ENCODE measurements around the gene CLIC4. TPM values are rescaled to one million over a fixed set of nuclear protein-coding genes. Genes with fewer than 3 reads are reported as not detected.

Gene CLIC4
- total and polyA plus RNA-seq, 2 of the 8 experiments (the other 6 are each of a cell fraction or from before 2014, with no cell fraction given), result 77.5 to 293 TPM

- peak overlapping the region; percentile 93 to 97 (median 95) for H3K4me3 ChIP-seq (ENCODE audit: extremely low read depth in 1 of 4, insufficient read depth in 2 of 4, low read depth in 3 of 4, low read length in 4 of 4)
- FAIRE-seq, result no peak
- H3K4me1 ChIP-seq (replicated peaks in 1 of 4; ENCODE audit: control insufficient read depth in 3 of 4, insufficient read depth in 4 of 4, low read length in 3 of 4), result peaks cover 14 to 28% (median 17%) of the 10 kb centered on the region in 4 experiments; a peak in 6 of 7 replicates
- H3K79me1 ChIP-seq (ENCODE audit: low read depth, low read length), result no peaks in the 10 kb centered on the region; the same call in none of the 2 replicates
- no peaks in the 10 kb centered on the region for H3K27me3 ChIP-seq (replicated peaks in 1 of 4; ENCODE audit: control insufficient read depth in 3 of 4, extremely low read depth in 1 of 4, insufficient read depth in 3 of 4, low read length in 3 of 4)
- peaks cover 38 to 56% of the 10 kb centered on the region in 2 experiments for H3K79me2 ChIP-seq (ENCODE audit: control insufficient read depth in 1 of 2, insufficient read depth in 2 of 2, low read length in 2 of 2)
- no peak overlapping the region for H2BK20ac ChIP-seq (ENCODE audit: low read length)
- 1% methylated on average over 39 of the region's 70 CpGs; no CpG with 5 or more reads in 1 of the 2 experiments for WGBS, 2 experiments (ENCODE audit: extremely low coverage in 1 of 2, insufficient coverage in 1 of 2, insufficient read length in 1 of 2, insufficient replicate concordance in 2 of 2, low coverage in 1 of 2, low lambda C conversion rate in 2 of 2, missing lambda C conversion rate in 1 of 2)
- H4K8ac ChIP-seq (ENCODE audit: extremely low read depth, insufficient read depth, low read length), result peak overlapping the region; percentile 94; the same call in 1 of the 2 replicates
- no peak overlapping the region for H2AK5ac ChIP-seq (ENCODE audit: low read depth, low read length)
- ChIA-PET CTCF (ENCODE audit: partially characterized antibody) (interaction anchor here (0.7 to 2.4 kb wide), 8 partner anchors 11 to 57 kb away, joined by 3 to 13 read pairs (median 4); no protein-coding TSS in a partner anchor), POLR2A (ENCODE audit: partially characterized antibody) (interaction anchor here (0.7 to 4.7 kb wide), 23 partner anchors 9 to 103 kb away, joined by 3 to 37 read pairs (median 6); no protein-coding TSS in a partner anchor)
- peak overlapping the region; percentile 15 for H3K18ac ChIP-seq (ENCODE audit: extremely low read depth, low read length)
- no peak overlapping the region for H2BK120ac ChIP-seq (replicated peaks; ENCODE audit: low read depth, low read length)
- peaks cover 8 to 20% of the 10 kb centered on the region in 2 experiments for H4K20me1 ChIP-seq (replicated peaks in 1 of 2; ENCODE audit: control insufficient read depth in 1 of 2, insufficient read depth in 2 of 2, low read length in 2 of 2)
- H2AFZ ChIP-seq (ENCODE audit: low read length), result no peak overlapping the region
- no peak for DNase-seq (ENCODE audit: low read depth in 1 of 2, low spot score in 2 of 2)
- no peak overlapping the region for H3K56ac ChIP-seq (replicated peaks; ENCODE audit: insufficient read length, low read depth, low read length)
- H3K27ac ChIP-seq (ENCODE audit: low read depth, low read length), result peak overlapping the region; percentile 73
- no peaks in the 10 kb centered on the region for H3K9me3 ChIP-seq (ENCODE audit: insufficient read depth in 2 of 2, low read depth in 1 of 2, low read length in 1 of 2)
- no peak overlapping the region for H3K14ac ChIP-seq (ENCODE audit: insufficient read length)
- H3K4ac ChIP-seq (replicated peaks; ENCODE audit: insufficient read length, low read depth, low read length), result peak overlapping the region; percentile 75
- no peaks in the 10 kb centered on the region; the same call in 1 of the 2 replicates for H3K23me2 ChIP-seq (ENCODE audit: low read depth, low read length)
- peak overlapping the region; percentile 34 for H4K5ac ChIP-seq (ENCODE audit: insufficient read length, low read depth, low read length)
- no peak overlapping the region for H3K23ac ChIP-seq (ENCODE audit: insufficient read length)
- H3K36me3 ChIP-seq (ENCODE audit: control insufficient read depth in 2 of 4, insufficient read depth in 4 of 4, low read length in 3 of 4), result peaks cover 0 to 7% (median 0%) of the 10 kb centered on the region in 4 experiments; a peak in 2 of 8 replicates
- peak overlapping the region; percentile 90 to 96 (median 94) for H3K9ac ChIP-seq (replicated peaks in 1 of 4; ENCODE audit: extremely low read depth in 1 of 4, low read depth in 3 of 4, low read length in 3 of 4)
- H3K4me2 ChIP-seq (ENCODE audit: insufficient read depth in 1 of 2, low read depth in 2 of 2, low read length in 2 of 2), result peak overlapping the region; percentile 70 to 77
- H2BK5ac ChIP-seq (ENCODE audit: low read depth, low read length), result peak overlapping the region; percentile 0
- H2BK15ac ChIP-seq (ENCODE audit: low read length), result no peak overlapping the region
- no peak overlapping the region for H2BK12ac ChIP-seq (ENCODE audit: low read depth, low read length)
- no peak overlapping the region for H4K91ac ChIP-seq (replicated peaks; ENCODE audit: insufficient read length, low read length)
- TF ChIP-seq POLR2AphosphoS5 (IDR thresholded peaks at IDR 0.05; ENCODE audit: low read depth, low read length), result no peak
- no peak for TF ChIP-seq POU5F1 (IDR thresholded peaks at IDR 0.05; ENCODE audit: low read depth, low read length)
- TF ChIP-seq EZH2 (IDR thresholded peaks at IDR 0.05; ENCODE audit: low read depth, low read length, severe bottlenecking), result no peak
- no peak for TF ChIP-seq TBP (IDR thresholded peaks at IDR 0.05; ENCODE audit: low read depth, low read length)
- TF ChIP-seq ATF3 (IDR thresholded peaks at IDR 0.05; ENCODE audit: insufficient read depth, low read depth, low read length), result 0 out of 2 replicates have a peak, but pooled peaks have one; percentile 39
- peak; percentile 28 for TF ChIP-seq ASH2L (IDR thresholded peaks at IDR 0.05; ENCODE audit: low read length)
- no peak for TF ChIP-seq USF2 (IDR thresholded peaks at IDR 0.05; ENCODE audit: low read length)
- TF ChIP-seq SIN3A (conservative IDR thresholded peaks at IDR 0.05 in 1 of 2, IDR thresholded peaks at IDR 0.05 in 1 of 2; ENCODE audit: low read depth in 1 of 2, low read length in 2 of 2), result 0 out of 4 replicates have a peak, but pooled peaks of 1 of the 2 experiments have one; percentile 20
- TF ChIP-seq EGR1 (IDR thresholded peaks at IDR 0.05; ENCODE audit: borderline replicate concordance, low read depth, low read length), result no peak
These were observed 615 bp downstream of the CLIC4 start for GRCh38 chr1:24745711-24746413.
